Measurements from ENCODE around the gene PLCG2. TPM values are rescaled to one million over a fixed set of nuclear protein-coding genes. Genes with fewer than 3 reads are reported as not detected.
A peak's percentile ranks its signal among the peaks of the same experiment; 100 is the strongest.

PLCG2 gene
- total and polyA plus RNA-seq, 2 experiments from 2014 or later, result 3.5 to 10.4 TPM

DNA sequence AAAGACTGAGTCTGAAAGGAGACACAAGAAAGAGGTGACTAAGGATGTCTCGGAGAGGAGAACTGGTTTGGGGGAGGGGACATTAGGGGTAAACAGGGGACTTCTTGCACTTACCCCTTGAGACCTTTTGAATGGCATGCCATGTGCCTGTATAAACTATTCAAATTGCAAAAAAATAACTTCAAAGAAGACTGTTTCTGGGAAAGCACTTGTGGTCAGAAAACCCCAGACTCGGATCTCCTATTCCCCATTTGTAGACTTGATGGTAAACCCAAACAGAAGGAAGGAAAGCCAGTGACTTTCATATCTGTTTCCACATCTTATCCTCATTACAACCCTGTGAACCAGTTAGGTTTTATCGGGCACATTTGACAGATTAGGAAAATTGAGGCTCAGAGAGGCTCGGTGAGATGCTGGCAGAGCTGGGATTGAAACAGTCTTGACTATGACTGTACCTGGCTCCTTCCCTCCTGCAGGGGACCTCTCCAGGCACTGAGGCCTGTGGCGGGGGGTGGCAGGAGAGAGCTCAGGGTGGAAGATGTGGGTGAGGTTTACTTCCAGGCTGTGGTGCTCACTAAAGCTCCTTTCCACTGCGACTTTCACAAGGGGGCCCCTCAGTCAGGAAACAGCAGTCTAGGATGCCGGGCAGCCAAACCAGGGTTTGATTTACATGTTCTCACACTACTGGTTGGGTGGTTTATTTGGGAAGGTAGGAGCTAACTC is 30.5 kb upstream of the PLCG2 start:
- no peaks in the 10 kb centered on the region for H3K27me3 ChIP-seq
- DNase-seq (ENCODE audit: low read depth in 1 of 2, low spot score in 1 of 2), result no peak
- no peaks in the 10 kb centered on the region for H3K36me3 ChIP-seq
- no peak overlapping the region for H3K27ac ChIP-seq
- H3K9me3 ChIP-seq (ENCODE audit: low read depth), result no peaks in the 10 kb centered on the region
- H3K4me1 ChIP-seq (ENCODE audit: low read depth), result no peaks in the 10 kb centered on the region
- no peak overlapping the region for H3K4me3 ChIP-seq
- TF ChIP-seq, protein P1, sequence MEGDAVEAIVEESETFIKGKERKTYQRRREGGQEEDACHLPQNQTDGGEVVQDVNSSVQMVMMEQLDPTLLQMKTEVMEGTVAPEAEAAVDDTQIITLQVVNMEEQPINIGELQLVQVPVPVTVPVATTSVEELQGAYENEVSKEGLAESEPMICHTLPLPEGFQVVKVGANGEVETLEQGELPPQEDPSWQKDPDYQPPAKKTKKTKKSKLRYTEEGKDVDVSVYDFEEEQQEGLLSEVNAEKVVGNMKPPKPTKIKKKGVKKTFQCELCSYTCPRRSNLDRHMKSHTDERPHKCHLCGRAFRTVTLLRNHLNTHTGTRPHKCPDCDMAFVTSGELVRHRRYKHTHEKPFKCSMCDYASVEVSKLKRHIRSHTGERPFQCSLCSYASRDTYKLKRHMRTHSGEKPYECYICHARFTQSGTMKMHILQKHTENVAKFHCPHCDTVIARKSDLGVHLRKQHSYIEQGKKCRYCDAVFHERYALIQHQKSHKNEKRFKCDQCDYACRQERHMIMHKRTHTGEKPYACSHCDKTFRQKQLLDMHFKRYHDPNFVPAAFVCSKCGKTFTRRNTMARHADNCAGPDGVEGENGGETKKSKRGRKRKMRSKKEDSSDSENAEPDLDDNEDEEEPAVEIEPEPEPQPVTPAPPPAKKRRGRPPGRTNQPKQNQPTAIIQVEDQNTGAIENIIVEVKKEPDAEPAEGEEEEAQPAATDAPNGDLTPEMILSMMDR (IDR thresholded peaks at IDR 0.05; ENCODE audit: low read depth, low read length), result no peak

GRCh38 chr16:81752225-81752875 is 26.7 kb upstream of the PLCG2 start:
- Histone ChIP-seq H3K27ac (no peak overlapping the region), H3K9me3 (ENCODE audit: low read depth) (no peaks in the 10 kb centered on the region), H3K4me3 (no peak overlapping the region), H3K36me3 (no peaks in the 10 kb centered on the region), H3K27me3 (no peaks in the 10 kb centered on the region), H3K4me1 (ENCODE audit: low read depth) (no peaks in the 10 kb centered on the region)
- DNase-seq (ENCODE audit: low read depth in 1 of 2, low spot score in 1 of 2), result peak in 1 of 2 donors; percentile 41
- TF ChIP-seq, protein P1 (IDR thresholded peaks at IDR 0.05; ENCODE audit: low read depth, low read length), result no peak

GRCh38 chr16:81752876-81753227 is 26.2 kb upstream of the PLCG2 start:
- Histone ChIP-seq H3K9me3 (ENCODE audit: low read depth) (no peaks in the 10 kb centered on the region), H3K36me3 (no peaks in the 10 kb centered on the region), H3K27me3 (no peaks in the 10 kb centered on the region), H3K4me1 (ENCODE audit: low read depth) (no peaks in the 10 kb centered on the region), H3K27ac (no peak overlapping the region), H3K4me3 (no peak overlapping the region)
- no peak for DNase-seq (ENCODE audit: low read depth in 1 of 2, low spot score in 1 of 2)
- TF ChIP-seq, protein P1 (IDR thresholded peaks at IDR 0.05; ENCODE audit: low read depth, low read length), result no peak

DNA sequence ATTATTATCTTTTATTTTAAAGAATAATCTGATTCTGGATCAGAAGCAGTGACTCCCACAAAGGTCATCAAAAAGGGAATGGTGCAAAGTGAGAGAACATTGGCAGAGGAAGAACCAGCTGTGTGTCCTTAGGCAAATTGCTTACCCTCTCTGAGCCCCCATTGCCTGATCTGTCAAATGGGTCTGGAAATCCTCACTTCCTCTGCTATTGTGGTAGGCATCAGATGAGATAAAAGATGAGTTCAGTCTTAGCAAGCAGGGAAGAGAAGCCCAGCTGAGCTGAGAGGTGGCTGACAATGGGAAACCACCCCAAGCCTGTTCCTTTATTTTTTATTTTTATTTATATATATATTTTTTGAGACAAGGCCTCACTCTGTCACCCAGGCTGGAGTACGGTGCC is 24.2 kb upstream of the PLCG2 start:
- H3K27ac ChIP-seq, result no peak overlapping the region

DNA sequence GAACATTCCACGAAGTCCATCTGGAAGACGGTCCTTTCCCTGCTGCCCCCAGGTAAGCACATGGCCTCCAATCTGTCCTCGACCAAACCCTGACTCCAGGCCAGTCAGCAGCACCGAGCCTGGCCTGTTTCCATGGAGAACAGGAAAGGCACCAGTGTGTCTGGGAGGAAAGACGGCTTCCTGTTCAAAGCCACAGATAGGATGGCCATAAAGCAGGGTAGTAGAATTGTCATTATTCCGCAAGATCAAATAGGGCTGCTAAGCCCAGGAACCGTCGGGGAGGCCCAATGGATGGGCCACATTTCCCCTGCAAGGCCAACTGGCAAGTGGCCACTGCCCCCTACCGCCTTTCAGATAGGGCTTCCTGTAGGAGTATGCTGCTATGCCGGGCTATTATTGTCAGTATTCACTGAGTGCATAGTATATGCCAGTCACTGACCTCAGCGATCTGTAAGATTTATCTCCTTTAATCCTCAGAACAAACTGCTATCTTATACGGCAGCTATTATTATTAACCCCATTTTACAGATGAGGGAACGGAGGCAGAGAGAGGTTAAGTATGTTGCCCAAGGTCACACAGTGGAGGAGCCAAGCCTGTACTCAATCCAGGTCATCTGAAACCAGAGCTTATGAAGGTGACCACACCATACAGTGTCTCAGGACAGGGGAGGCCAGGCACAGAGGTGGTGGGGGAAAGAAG is 23.0 kb upstream of the PLCG2 start:
- peak in 1 of 2 donors; percentile 59 for DNase-seq (ENCODE audit: low read depth in 1 of 2, low spot score in 1 of 2)
- H3K27me3 ChIP-seq, result no peaks in the 10 kb centered on the region
- no peaks in the 10 kb centered on the region for H3K9me3 ChIP-seq (ENCODE audit: low read depth)
- no peaks in the 10 kb centered on the region for H3K36me3 ChIP-seq
- no peaks in the 10 kb centered on the region for H3K4me1 ChIP-seq (ENCODE audit: low read depth)
- TF ChIP-seq, protein P1 (IDR thresholded peaks at IDR 0.05; ENCODE audit: low read depth, low read length), result no peak
- no peak overlapping the region for H3K27ac ChIP-seq
- H3K4me3 ChIP-seq, result no peak overlapping the region

More for the DNA sequence above, 24.2 kb upstream of the PLCG2 start:
- TF ChIP-seq, protein P1 (IDR thresholded peaks at IDR 0.05; ENCODE audit: low read depth, low read length), result no peak
- no peak for DNase-seq (ENCODE audit: low read depth in 1 of 2, low spot score in 1 of 2)
- no peak overlapping the region for H3K4me3 ChIP-seq
- H3K4me1 ChIP-seq (ENCODE audit: low read depth), result no peaks in the 10 kb centered on the region
- no peaks in the 10 kb centered on the region for H3K9me3 ChIP-seq (ENCODE audit: low read depth)
- H3K27me3 ChIP-seq, result no peaks in the 10 kb centered on the region
- no peaks in the 10 kb centered on the region for H3K36me3 ChIP-seq

All from cardiac muscle cell (in vitro differentiated cells and primary cell).